ENCODE results near the gene ACKR1.

- TF ChIP-seq CTCF (IDR thresholded peaks at IDR 0.05) (no peak), EZH2 (IDR thresholded peaks at IDR 0.05) (no peak), EZH2phosphoT487 (IDR thresholded peaks at IDR 0.05) (no peak)
Measured at GRCh38 chr1:159203610-159204009, 1.1 kb upstream of the ACKR1 start.

All from neural progenitor cell (in vitro differentiated cells).